Neural progenitor cell (in vitro differentiated cells): ENCODE results near the gene ZFYVE9. TPM values are rescaled to one million over a fixed set of nuclear protein-coding genes. Genes with fewer than 3 reads are reported as not detected.
"Not testable (repeated sequence)": the region's sequence is repeated elsewhere in the genome, so short reads cannot be mapped to it uniquely, and the experiment has no call there.

Experiments used
- DNase-seq: peaks from one replicate; pipeline ENCODE4 v3.0.0-alpha.2; 2016; ENCODE audit warnings: low spot score
- H2AFZ ChIP-seq: fragments of 200-600 bp; sonication (generic); replicated peaks from 2 replicates; pipeline ENCODE4 v1.6.1; 2016; ENCODE audit warnings: antibody characterized with exemption
- H3F3A ChIP-seq: fragments of 200-600 bp; sonication (generic); 2 replicates; pipeline ENCODE4 v1.6.1; 2016; ENCODE audit warnings: antibody characterized with exemption, low read depth
- H3K27ac ChIP-seq: fragments of 200-600 bp; sonication (generic); 2 replicates; pipeline ENCODE4 v1.5.1; 2016; ENCODE audit warnings: mild to moderate bottlenecking
- H3K27me3 ChIP-seq: fragments of 200-600 bp; sonication (generic); 2 replicates; pipeline ENCODE4 v1.6.1; 2016; ENCODE audit warnings: mild to moderate bottlenecking, moderate library complexity
- H3K36me3 ChIP-seq: fragments of 200-600 bp; sonication (generic); 2 replicates; pipeline ENCODE4 v1.5.1; 2016
- H3K4me1 ChIP-seq: fragments of 200-600 bp; sonication (generic); 2 replicates; pipeline ENCODE4 v1.6.1; 2016; ENCODE audit warnings: mixed run types
- H3K4me2 ChIP-seq: fragments of 200-600 bp; sonication (generic); 2 replicates; pipeline ENCODE4 v1.6.1; 2016
- H3K4me3 ChIP-seq: fragments of 200-600 bp; sonication (generic); 2 replicates; pipeline ENCODE4 v1.5.1; 2016
- H3K79me2 ChIP-seq: fragments of 200-600 bp; sonication (generic); 2 replicates; pipeline ENCODE4 v1.6.1; 2016; ENCODE audit warnings: low read depth
- H3K9ac ChIP-seq: fragments of 200-600 bp; sonication (generic); 2 replicates; pipeline ENCODE4 v1.6.1; 2016
- H3K9me3 ChIP-seq: fragments of 200-600 bp; sonication (generic); 2 replicates; pipeline ENCODE4 v1.5.1; 2016; ENCODE audit warnings: low read depth
- H4K20me1 ChIP-seq: fragments of 200-600 bp; sonication (generic); 2 replicates; pipeline ENCODE4 v1.6.1; 2016; ENCODE audit warnings: low read depth
- H3K27ac Mint-ChIP-seq: 3 replicates; pipeline ENCODE4 v1.8.0; 2021; ENCODE audit warnings: mixed read lengths
- H3K27me3 Mint-ChIP-seq: 2 replicates; pipeline ENCODE4 v1.8.0; 2022; ENCODE audit warnings: low read depth, mild to moderate bottlenecking, inconsistent platforms, moderate library complexity, mixed read lengths; ENCODE audit not compliant: insufficient read depth
- H3K36me3 Mint-ChIP-seq: 3 replicates; pipeline ENCODE4 v1.8.0; 2021; ENCODE audit warnings: mixed read lengths
- H3K4me1 Mint-ChIP-seq: 3 replicates; pipeline ENCODE4 v1.8.0; 2021; ENCODE audit warnings: mixed read lengths
- H3K4me3 Mint-ChIP-seq: 3 replicates; pipeline ENCODE4 v1.8.0; 2021; ENCODE audit warnings: mild to moderate bottlenecking, moderate library complexity, mixed read lengths
- H3K9me3 Mint-ChIP-seq: 3 replicates; pipeline ENCODE4 v1.8.0; 2020; ENCODE audit warnings: mixed read lengths
- EZH2 ChIP-seq: fragments of 200-600 bp; sonication (generic); IDR thresholded peaks from 2 replicates; pipeline ENCODE4 v1.6.1; 2017; ENCODE audit warnings: antibody characterized with exemption, mild to moderate bottlenecking, moderate library complexity
- EZH2phosphoT487 ChIP-seq: fragments of 200-600 bp; sonication (generic); IDR thresholded peaks from 2 replicates; pipeline ENCODE4 v1.6.1; 2017; ENCODE audit warnings: antibody characterized with exemption
- total RNA-seq: library from RNA; depleted of rRNA; stranded (reverse); fragments of >200 nt; gene quantifications from 2 replicates; pipeline ENCODE4 v1.2.3, GENCODE V29; 2015; ENCODE audit warnings: low replicate concordance
- TF ChIP-seq, protein P1 (sequence below): fragments of 200-600 bp; sonication (generic); IDR thresholded peaks from 2 replicates; pipeline ENCODE4 v1.5.1; 2017; ENCODE audit warnings: antibody characterized with exemption, mild to moderate bottlenecking

ZFYVE9 gene
- total RNA-seq, 1 donor from 2014 or later: 42.7 TPM

DNA sequence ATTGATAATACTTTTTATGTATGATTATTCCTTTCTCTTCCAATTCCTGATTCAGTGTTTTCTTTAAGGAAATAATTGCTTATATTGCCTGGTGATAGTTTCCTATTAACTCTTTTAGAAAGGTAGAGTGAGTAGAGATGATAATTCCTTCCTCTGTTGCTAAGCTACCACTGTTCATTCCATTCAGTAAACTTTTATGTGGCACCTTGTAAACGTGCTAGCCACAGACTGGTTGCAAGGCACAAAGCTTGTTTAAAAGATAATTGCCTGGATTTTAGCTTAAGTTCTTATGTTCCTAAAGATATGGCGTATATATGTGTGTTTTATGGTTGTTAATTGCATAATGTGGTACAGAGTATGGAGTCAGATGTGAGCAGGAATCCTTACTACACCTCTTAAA, 3.2 kb downstream of the ZFYVE9 start:
- TF ChIP-seq, protein P1, sequence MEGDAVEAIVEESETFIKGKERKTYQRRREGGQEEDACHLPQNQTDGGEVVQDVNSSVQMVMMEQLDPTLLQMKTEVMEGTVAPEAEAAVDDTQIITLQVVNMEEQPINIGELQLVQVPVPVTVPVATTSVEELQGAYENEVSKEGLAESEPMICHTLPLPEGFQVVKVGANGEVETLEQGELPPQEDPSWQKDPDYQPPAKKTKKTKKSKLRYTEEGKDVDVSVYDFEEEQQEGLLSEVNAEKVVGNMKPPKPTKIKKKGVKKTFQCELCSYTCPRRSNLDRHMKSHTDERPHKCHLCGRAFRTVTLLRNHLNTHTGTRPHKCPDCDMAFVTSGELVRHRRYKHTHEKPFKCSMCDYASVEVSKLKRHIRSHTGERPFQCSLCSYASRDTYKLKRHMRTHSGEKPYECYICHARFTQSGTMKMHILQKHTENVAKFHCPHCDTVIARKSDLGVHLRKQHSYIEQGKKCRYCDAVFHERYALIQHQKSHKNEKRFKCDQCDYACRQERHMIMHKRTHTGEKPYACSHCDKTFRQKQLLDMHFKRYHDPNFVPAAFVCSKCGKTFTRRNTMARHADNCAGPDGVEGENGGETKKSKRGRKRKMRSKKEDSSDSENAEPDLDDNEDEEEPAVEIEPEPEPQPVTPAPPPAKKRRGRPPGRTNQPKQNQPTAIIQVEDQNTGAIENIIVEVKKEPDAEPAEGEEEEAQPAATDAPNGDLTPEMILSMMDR: no peak
- TF ChIP-seq EZH2phosphoT487 (no peak), EZH2 (no peak)
- peaks cover 17% of the 10 kb centered on the region for H3K4me1 Mint-ChIP-seq
- Histone ChIP-seq H2AFZ (no peak overlapping the region), H3K9me3 (no peaks in the 10 kb centered on the region), H4K20me1 (peaks cover 15% of the 10 kb centered on the region), H3K79me2 (peaks cover 79% of the 10 kb centered on the region), H3K27me3 (peaks cover 15% of the 10 kb centered on the region), H3K36me3 (no peaks in the 10 kb centered on the region), H3K4me2 (peak overlapping the region; percentile 34), H3K4me1 (peaks cover 9% of the 10 kb centered on the region), H3F3A (peaks cover 23% of the 10 kb centered on the region), H3K4me3 (no peak overlapping the region), H3K27ac (no peak overlapping the region), H3K9ac (no peak overlapping the region)
- H3K27me3 Mint-ChIP-seq: no peaks in the 10 kb centered on the region
- H3K9me3 Mint-ChIP-seq: no peaks in the 10 kb centered on the region
- H3K4me3 Mint-ChIP-seq: no peak overlapping the region
- DNase-seq: no peak
- no peaks in the 10 kb centered on the region for H3K36me3 Mint-ChIP-seq
- H3K27ac Mint-ChIP-seq: no peak overlapping the region

- H3K27me3 ChIP-seq, H3F3A ChIP-seq, H3K9ac ChIP-seq, H3K4me2 ChIP-seq, H2AFZ ChIP-seq, H3K9me3 Mint-ChIP-seq, H3K27ac Mint-ChIP-seq, H3K4me1 ChIP-seq, H3K4me3 Mint-ChIP-seq, H3K27me3 Mint-ChIP-seq, H3K27ac ChIP-seq, DNase-seq, H3K4me3 ChIP-seq, H3K36me3 Mint-ChIP-seq, H3K36me3 ChIP-seq, H3K4me1 Mint-ChIP-seq, H3K9me3 ChIP-seq: not testable (repeated sequence)
- H3K79me2 ChIP-seq: peaks cover 92% of the 10 kb centered on the region
- H4K20me1 ChIP-seq: peaks cover 17% of the 10 kb centered on the region
Measured at GRCh38 chr1:52150445-52150844, 8.6 kb downstream of the ZFYVE9 start.

DNA sequence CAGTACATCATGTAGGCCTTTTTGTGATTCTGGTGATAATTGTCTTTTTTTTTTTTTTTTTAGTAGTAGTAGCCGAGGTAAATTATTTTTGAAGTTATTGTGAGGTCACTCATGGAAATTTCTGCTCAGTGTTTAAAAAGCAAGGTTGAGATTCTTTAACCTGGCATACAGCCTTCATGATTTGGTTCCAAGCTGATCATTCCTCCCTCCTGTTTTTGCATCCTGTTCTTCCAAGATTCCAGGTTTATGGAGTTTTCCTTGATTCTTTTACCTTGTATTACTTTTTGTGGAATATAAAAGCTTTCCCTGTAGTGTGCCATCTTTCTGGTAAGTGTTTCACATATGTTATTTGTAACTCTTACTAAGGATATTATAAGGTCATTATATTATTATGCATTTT, 9.1 kb downstream of the ZFYVE9 start:
- Histone ChIP-seq H3K36me3 (no peaks in the 10 kb centered on the region), H2AFZ (no peak overlapping the region), H3K9me3 (no peaks in the 10 kb centered on the region), H4K20me1 (peaks cover 17% of the 10 kb centered on the region), H3K27me3 (no peaks in the 10 kb centered on the region), H3F3A (no peaks in the 10 kb centered on the region), H3K9ac (no peak overlapping the region), H3K4me1 (no peaks in the 10 kb centered on the region), H3K27ac (no peak overlapping the region), H3K79me2 (peaks cover 87% of the 10 kb centered on the region), H3K4me3 (no peak overlapping the region), H3K4me2 (no peak overlapping the region)
- H3K27ac Mint-ChIP-seq: no peak overlapping the region
- H3K9me3 Mint-ChIP-seq: peaks cover 5% of the 10 kb centered on the region
- peaks cover 2% of the 10 kb centered on the region for H3K4me1 Mint-ChIP-seq
- DNase-seq: no peak
- H3K4me3 Mint-ChIP-seq: no peak overlapping the region
- H3K36me3 Mint-ChIP-seq: peaks cover 6% of the 10 kb centered on the region
- no peaks in the 10 kb centered on the region for H3K27me3 Mint-ChIP-seq
- TF ChIP-seq EZH2phosphoT487 (no peak), EZH2 (no peak)
- TF ChIP-seq, protein P1: no peak

GRCh38 chr1:52152572-52152971, 10.7 kb downstream of the ZFYVE9 start:
- H3K27ac Mint-ChIP-seq: no peak overlapping the region
- no peak overlapping the region for H2AFZ ChIP-seq

More at GRCh38 chr1:52152572-52152971, 10.7 kb downstream of the ZFYVE9 start:
- Histone ChIP-seq H3K27me3 (no peaks in the 10 kb centered on the region), H3K4me2 (no peak overlapping the region), H3K36me3 (no peaks in the 10 kb centered on the region), H3F3A (no peaks in the 10 kb centered on the region), H3K4me3 (no peak overlapping the region), H3K4me1 (no peaks in the 10 kb centered on the region), H3K9ac (no peak overlapping the region), H3K79me2 (peaks cover 71% of the 10 kb centered on the region), H3K27ac (no peak overlapping the region), H3K9me3 (no peaks in the 10 kb centered on the region), H4K20me1 (peaks cover 17% of the 10 kb centered on the region)
- H3K36me3 Mint-ChIP-seq: peaks cover 6% of the 10 kb centered on the region
- H3K4me3 Mint-ChIP-seq: no peak overlapping the region
- no peak for TF ChIP-seq EZH2phosphoT487
- TF ChIP-seq, protein P1: no peak
- H3K9me3 Mint-ChIP-seq: peaks cover 11% of the 10 kb centered on the region
- peaks cover 2% of the 10 kb centered on the region for H3K4me1 Mint-ChIP-seq
- H3K27me3 Mint-ChIP-seq: peaks cover 3% of the 10 kb centered on the region
- DNase-seq: no peak
